Cardiac muscle cell (in vitro differentiated cells and primary cell): ENCODE results near the gene KCNC3. TPM values are rescaled to one million over a fixed set of nuclear protein-coding genes. Genes with fewer than 3 reads are reported as not detected.
A peak's percentile ranks its signal among the peaks of the same experiment; 100 is the strongest.
"Not testable (repeated sequence)": the region's sequence is repeated elsewhere in the genome, so short reads cannot be mapped to it uniquely, and the experiment has no call there.

Experiments
- DNase-seq, 2 donors: peaks; one replicate each; pipeline versions ENCODE4 v3.0.0 to v3.0.0-alpha.2; 2010 to 2017; ENCODE audit warnings: low read depth in 1 of 2, low spot score in 1 of 2
- H3K27ac ChIP-seq: fragments of 200-600 bp; sonication (generic); 2 replicates; pipeline ENCODE4 v1.5.1; 2016
- H3K27me3 ChIP-seq: fragments of 200-600 bp; sonication (generic); 2 replicates; pipeline ENCODE4 v1.6.0; 2016; ENCODE audit warnings: control low read depth
- H3K36me3 ChIP-seq: fragments of 200-600 bp; sonication (generic); 2 replicates; pipeline ENCODE4 v1.5.1; 2016; ENCODE audit warnings: control low read depth
- H3K4me1 ChIP-seq: fragments of 200-600 bp; sonication (generic); 2 replicates; pipeline ENCODE4 v1.8.1; 2017; ENCODE audit warnings: low read depth, mild to moderate bottlenecking, mixed run types
- H3K4me3 ChIP-seq: fragments of 200-600 bp; sonication (generic); 2 replicates; pipeline ENCODE4 v1.5.1; 2016; ENCODE audit warnings: mild to moderate bottlenecking
- H3K9me3 ChIP-seq: fragments of 200-600 bp; sonication (generic); 2 replicates; pipeline ENCODE4 v1.5.1; 2017; ENCODE audit warnings: low read depth, mild to moderate bottlenecking, control low read depth
- CTCF ChIP-seq: IDR thresholded peaks from 2 replicates; pipeline ENCODE4 v1.5.1; 2012; ENCODE audit warnings: low read depth, mild to moderate bottlenecking, low read length
- polyA plus RNA-seq: library from polyadenylated mRNA; unstranded; fragments of >200 nt; fragmentation: Nextera tagmentation; extraction: Ambion mirVana; gene quantifications from 2 replicates; pipeline ENCODE4 v1.2.1, GENCODE V29; 2016
- total RNA-seq: library from RNA; depleted of rRNA; stranded (reverse); fragments of >200 nt; gene quantifications from 2 replicates; pipeline ENCODE4 v1.2.3, GENCODE V29; 2016

The KCNC3 gene
- total and polyA plus RNA-seq, 2 experiments from 2014 or later, result 6.9 to 8.2 TPM

GRCh38 chr19:50330365-50331078 is 1.3 kb upstream of the KCNC3 start:
- peak overlapping the region; percentile 46 for H3K4me3 ChIP-seq
- H3K36me3 ChIP-seq, result no peaks in the 10 kb centered on the region
- TF ChIP-seq CTCF, result no peak
- DNase-seq, result peak; percentile 75 to 96
- peaks cover 28% of the 10 kb centered on the region for H3K4me1 ChIP-seq
- H3K9me3 ChIP-seq, result no peaks in the 10 kb centered on the region
- H3K27me3 ChIP-seq, result no peaks in the 10 kb centered on the region
- H3K27ac ChIP-seq, result peak overlapping the region; percentile 57

GRCh38 chr19:50329926-50330294 is 733 bp upstream of the KCNC3 start:
- peak overlapping the region; percentile 32 for H3K4me3 ChIP-seq
- peaks cover 33% of the 10 kb centered on the region for H3K4me1 ChIP-seq
- not testable (repeated sequence) for H3K9me3 ChIP-seq, H3K36me3 ChIP-seq, H3K27me3 ChIP-seq, DNase-seq
- peak overlapping the region; percentile 57 for H3K27ac ChIP-seq

GRCh38 chr19:50328873-50329145 is 368 bp downstream of the KCNC3 start:
- H3K4me3 ChIP-seq, result no peak overlapping the region
- H3K27ac ChIP-seq, result no peak overlapping the region
- peaks cover 33% of the 10 kb centered on the region for H3K4me1 ChIP-seq
- TF ChIP-seq CTCF, result no peak
- H3K9me3 ChIP-seq, result no peaks in the 10 kb centered on the region
- DNase-seq, result no peak
- H3K36me3 ChIP-seq, result no peaks in the 10 kb centered on the region
- H3K27me3 ChIP-seq, result no peaks in the 10 kb centered on the region

GRCh38 chr19:50328224-50328872 is 829 bp downstream of the KCNC3 start:
- peak overlapping the region; percentile 36 for H3K4me3 ChIP-seq
- H3K27ac ChIP-seq, result no peak overlapping the region
- peaks cover 33% of the 10 kb centered on the region for H3K4me1 ChIP-seq
- no peaks in the 10 kb centered on the region for H3K9me3 ChIP-seq
- DNase-seq, result peak in 1 of 2 donors; percentile 48
- peaks cover 2% of the 10 kb centered on the region for H3K36me3 ChIP-seq
- TF ChIP-seq CTCF, result no peak
- H3K27me3 ChIP-seq, result no peaks in the 10 kb centered on the region

GRCh38 chr19:50327461-50328223 is 1.5 kb downstream of the KCNC3 start:
- Histone ChIP-seq H3K36me3 (peaks cover 9% of the 10 kb centered on the region), H3K9me3 (no peaks in the 10 kb centered on the region), H3K27ac (no peak overlapping the region), H3K27me3 (no peaks in the 10 kb centered on the region), H3K4me3 (no peak overlapping the region), H3K4me1 (peaks cover 33% of the 10 kb centered on the region)
- no peak for TF ChIP-seq CTCF
- no peak for DNase-seq

- Histone ChIP-seq H3K4me1 (peaks cover 30% of the 10 kb centered on the region), H3K36me3 (peaks cover 9% of the 10 kb centered on the region), H3K9me3 (no peaks in the 10 kb centered on the region), H3K4me3 (no peak overlapping the region), H3K27ac (no peak overlapping the region), H3K27me3 (no peaks in the 10 kb centered on the region)
- DNase-seq, result no peak
- TF ChIP-seq CTCF, result no peak
These were observed 2.2 kb downstream of the KCNC3 start for GRCh38 chr19:50327013-50327412.
